Measurements from ENCODE around the gene IFNE.

GRCh38 chr9:21527579-21527978 is 45.5 kb upstream of the IFNE start:
- TF ChIP-seq CTCF (IDR thresholded peaks at IDR 0.05) = no peak
- no peak for TF ChIP-seq POLR2AphosphoS5 (IDR thresholded peaks at IDR 0.05)
